HepG2 (cell line): ENCODE results near the gene HEATR1. TPM values are rescaled to one million over a fixed set of nuclear protein-coding genes. Genes with fewer than 3 reads are reported as not detected.

ENCODE experiments used
- CSRNP2 ChIP-seq: sonication (generic); formaldehyde crosslinking; conservative IDR thresholded peaks from 2 replicates; pipeline ENCODE4 v1.8.0; 2022; ENCODE audit warnings: low read depth, missing genetic modification reagents
- HNRNPH1 ChIP-seq: fragments of 200-400 bp; formaldehyde crosslinking; optimal IDR thresholded peaks from 2 replicates; pipeline ENCODE3; 2017; ENCODE audit warnings: mild to moderate bottlenecking, low read depth, low read length
- KAT7 ChIP-seq: IDR thresholded peaks from 2 replicates; pipeline ENCODE4 v1.6.1; 2018; ENCODE audit warnings: borderline replicate concordance, missing compliant biosample characterization
- NFE2 ChIP-seq: sonication (generic); formaldehyde crosslinking; IDR thresholded peaks from 2 replicates; pipeline ENCODE4 v1.4.0; 2020; ENCODE audit warnings: missing genetic modification reagents
- RARA ChIP-seq: IDR thresholded peaks from 2 replicates; pipeline ENCODE4 v1.6.1; 2016; ENCODE audit warnings: missing genetic modification reagents, missing compliant biosample characterization
- SALL2 ChIP-seq: sonication (generic); formaldehyde crosslinking; IDR thresholded peaks from 2 replicates; pipeline ENCODE4 v1.8.1; 2023; ENCODE audit warnings: mild to moderate bottlenecking, missing genetic modification reagents, inconsistent platforms
- SCMH1 ChIP-seq: sonication (generic); formaldehyde crosslinking; IDR thresholded peaks from 2 replicates; pipeline ENCODE4 v1.9.0; 2021; ENCODE audit warnings: missing genetic modification reagents, mild to moderate bottlenecking, borderline replicate concordance
- SKI ChIP-seq: fragments of 450-650 bp; IDR thresholded peaks from one replicate; pipeline ENCODE4 v1.6.1; 2018; ENCODE audit warnings: mild to moderate bottlenecking; ENCODE audit not compliant: partially characterized antibody
- SNAPC4 ChIP-seq: sonication (generic); formaldehyde crosslinking; IDR thresholded peaks from 2 replicates; pipeline ENCODE4 v1.4.0; 2020; ENCODE audit warnings: mild to moderate bottlenecking, missing genetic modification reagents
- SRSF4 ChIP-seq: fragments of 200-400 bp; formaldehyde crosslinking; IDR thresholded peaks from one replicate; pipeline ENCODE4 v1.6.1; 2018; ENCODE audit warnings: mild to moderate bottlenecking, low read depth, low read length, moderate library complexity; ENCODE audit not compliant: poor library complexity, severe bottlenecking
- YEATS4 ChIP-seq: sonication (generic); formaldehyde crosslinking; IDR thresholded peaks from 2 replicates; pipeline ENCODE4 v1.4.0; 2020; ENCODE audit warnings: missing genetic modification reagents, borderline replicate concordance
- ZBTB44 ChIP-seq: sonication (generic); formaldehyde crosslinking; IDR thresholded peaks from 2 replicates; pipeline ENCODE4 v1.4.0; 2020; ENCODE audit warnings: missing genetic modification reagents
- ZNF564 ChIP-seq: sonication (generic); formaldehyde crosslinking; IDR thresholded peaks from 2 replicates; pipeline ENCODE4 v1.8.1; 2023; ENCODE audit warnings: mild to moderate bottlenecking, missing genetic modification reagents
- ZNF75D ChIP-seq: sonication (generic); formaldehyde crosslinking; IDR thresholded peaks from 2 replicates; pipeline ENCODE4 v1.8.1; 2023; ENCODE audit warnings: missing genetic modification reagents, mild to moderate bottlenecking, borderline replicate concordance
- ZNF883 ChIP-seq: sonication (generic); formaldehyde crosslinking; IDR thresholded peaks from 2 replicates; pipeline ENCODE4 v1.5.1; 2020; ENCODE audit warnings: mild to moderate bottlenecking, missing genetic modification reagents; ENCODE audit errors: not compliant biosample characterization
- ZSCAN21 ChIP-seq: sonication (generic); formaldehyde crosslinking; IDR thresholded peaks from 2 replicates; pipeline ENCODE4 v1.8.0; 2022; ENCODE audit warnings: mild to moderate bottlenecking, missing genetic modification reagents, moderate library complexity, borderline replicate concordance
- polyA plus RNA-seq, 8 experiments: library from polyadenylated mRNA; depleted of rRNA in 3 of 8; stranded (reverse) in 7 of 8; unstranded in 1 of 8; fragments of >200 nt; fragmentation: Illumina TruSeq in 4 of 8; extraction: Trizol in 4 of 8; gene quantifications; 2 replicates each; pipeline versions ENCODE4 v1.2.1 to v1.2.3, GENCODE V29; 2011 to 2016; ENCODE audit warnings: low read depth in 4 of 8, missing spikeins in 1 of 8, mixed read lengths in 1 of 8; ENCODE audit not compliant: insufficient read depth in 1 of 8
- total RNA-seq, 5 experiments: library from RNA; depleted of rRNA; stranded (reverse); fragments of >200 nt; fragmentation: Illumina TruSeq; extraction: Trizol; gene quantifications; 2 replicates each; pipeline ENCODE4 v1.2.3, GENCODE V29; 2016; ENCODE audit warnings: low read depth in 1 of 5
- TF ChIP-seq, protein P1 (sequence below): sonication (generic); formaldehyde crosslinking; IDR thresholded peaks from 2 replicates; pipeline ENCODE4 v1.5.0; 2020; ENCODE audit warnings: mild to moderate bottlenecking, missing genetic modification reagents
- TF ChIP-seq, protein P2 (sequence below): sonication (generic); formaldehyde crosslinking; IDR thresholded peaks from 2 replicates; pipeline ENCODE4 v1.5.0; 2020; ENCODE audit warnings: missing genetic modification reagents, mild to moderate bottlenecking, borderline replicate concordance

The HEATR1 gene
- total and polyA plus RNA-seq, 2 of the 13 experiments (the other 11 are each of a cell fraction or from before 2014, with no cell fraction given): 10.2 to 45.8 TPM

- no peak for TF ChIP-seq ZBTB44 (CRISPR knock-in tag)
- TF ChIP-seq RARA (CRISPR knock-in tag): peak; percentile 4
- TF ChIP-seq YEATS4 (CRISPR knock-in tag): no peak
- TF ChIP-seq ZNF564 (CRISPR knock-in tag): no peak
- TF ChIP-seq ZNF883 (CRISPR knock-in tag): no peak
- no peak for TF ChIP-seq ZNF75D (CRISPR knock-in tag)
- TF ChIP-seq, protein P1, sequence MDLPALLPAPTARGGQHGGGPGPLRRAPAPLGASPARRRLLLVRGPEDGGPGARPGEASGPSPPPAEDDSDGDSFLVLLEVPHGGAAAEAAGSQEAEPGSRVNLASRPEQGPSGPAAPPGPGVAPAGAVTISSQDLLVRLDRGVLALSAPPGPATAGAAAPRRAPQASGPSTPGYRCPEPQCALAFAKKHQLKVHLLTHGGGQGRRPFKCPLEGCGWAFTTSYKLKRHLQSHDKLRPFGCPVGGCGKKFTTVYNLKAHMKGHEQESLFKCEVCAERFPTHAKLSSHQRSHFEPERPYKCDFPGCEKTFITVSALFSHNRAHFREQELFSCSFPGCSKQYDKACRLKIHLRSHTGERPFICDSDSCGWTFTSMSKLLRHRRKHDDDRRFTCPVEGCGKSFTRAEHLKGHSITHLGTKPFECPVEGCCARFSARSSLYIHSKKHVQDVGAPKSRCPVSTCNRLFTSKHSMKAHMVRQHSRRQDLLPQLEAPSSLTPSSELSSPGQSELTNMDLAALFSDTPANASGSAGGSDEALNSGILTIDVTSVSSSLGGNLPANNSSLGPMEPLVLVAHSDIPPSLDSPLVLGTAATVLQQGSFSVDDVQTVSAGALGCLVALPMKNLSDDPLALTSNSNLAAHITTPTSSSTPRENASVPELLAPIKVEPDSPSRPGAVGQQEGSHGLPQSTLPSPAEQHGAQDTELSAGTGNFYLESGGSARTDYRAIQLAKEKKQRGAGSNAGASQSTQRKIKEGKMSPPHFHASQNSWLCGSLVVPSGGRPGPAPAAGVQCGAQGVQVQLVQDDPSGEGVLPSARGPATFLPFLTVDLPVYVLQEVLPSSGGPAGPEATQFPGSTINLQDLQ: no peak
- no peak for TF ChIP-seq HNRNPH1
- TF ChIP-seq SKI: no peak
- no peak for TF ChIP-seq ZSCAN21 (CRISPR knock-in tag)
- no peak for TF ChIP-seq SNAPC4 (CRISPR knock-in tag)
- TF ChIP-seq NFE2 (CRISPR knock-in tag): no peak
- TF ChIP-seq CSRNP2: no peak
- no peak for TF ChIP-seq SRSF4
- TF ChIP-seq, protein P2, sequence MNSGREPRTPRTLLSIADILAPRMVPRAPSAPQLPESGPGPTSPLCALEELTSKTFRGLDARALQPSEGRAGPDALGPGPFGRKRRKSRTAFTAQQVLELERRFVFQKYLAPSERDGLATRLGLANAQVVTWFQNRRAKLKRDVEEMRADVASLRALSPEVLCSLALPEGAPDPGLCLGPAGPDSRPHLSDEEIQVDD (CRISPR knock-in tag): no peak
- TF ChIP-seq SALL2 (CRISPR knock-in tag): no peak
- peak; percentile 62; the same call in 1 of the 2 replicates for TF ChIP-seq KAT7 (CRISPR knock-in tag)
- TF ChIP-seq SCMH1 (CRISPR knock-in tag): no peak
Measured at GRCh38 chr1:236515443-236515958, 88.8 kb downstream of the HEATR1 start (continued).
